ENCODE results near the gene LIG3. TPM values are rescaled to one million over a fixed set of nuclear protein-coding genes. Genes with fewer than 3 reads are reported as not detected.

Gene LIG3
- total RNA-seq, 1 donor from 2014 or later = 24.5 TPM

- H3K4me1 ChIP-seq = no peaks in the 10 kb centered on the region
- H3K27me3 ChIP-seq = no peaks in the 10 kb centered on the region
- no peak for TF ChIP-seq CTCF (IDR thresholded peaks at IDR 0.05)
- DNase-seq (ENCODE audit: low spot score in 2 of 2) = no peak
- H3K36me3 ChIP-seq = no peaks in the 10 kb centered on the region
- no peak overlapping the region for H3K27ac ChIP-seq
- H3K4me3 ChIP-seq = no peak overlapping the region
- H3K9me3 ChIP-seq = no peaks in the 10 kb centered on the region
- intact Hi-C loops (cut with DNase I) = no loop called here
These were observed 65.9 kb downstream of the LIG3 start for GRCh38 chr17:35046245-35046644.

GRCh38 chr17:35046740-35047283 is 66.5 kb downstream of the LIG3 start:
- intact Hi-C loops (cut with DNase I) = no loop called here
- no peaks in the 10 kb centered on the region for H3K9me3 ChIP-seq
- no peak overlapping the region for H3K27ac ChIP-seq
- no peak for TF ChIP-seq CTCF (IDR thresholded peaks at IDR 0.05)
- DNase-seq (ENCODE audit: low spot score in 2 of 2) = no peak
- no peaks in the 10 kb centered on the region for H3K36me3 ChIP-seq
- H3K4me1 ChIP-seq = no peaks in the 10 kb centered on the region
- no peaks in the 10 kb centered on the region for H3K27me3 ChIP-seq
- no peak overlapping the region for H3K4me3 ChIP-seq

- no peak overlapping the region for H3K4me3 ChIP-seq
- TF ChIP-seq CTCF (IDR thresholded peaks at IDR 0.05) = no peak
- no peak overlapping the region for H3K27ac ChIP-seq
- no peaks in the 10 kb centered on the region for H3K4me1 ChIP-seq
- intact Hi-C loops (cut with DNase I) = no loop called here
- DNase-seq (ENCODE audit: low spot score in 2 of 2) = no peak
- H3K9me3 ChIP-seq = no peaks in the 10 kb centered on the region
- H3K36me3 ChIP-seq = no peaks in the 10 kb centered on the region
- no peaks in the 10 kb centered on the region for H3K27me3 ChIP-seq
These were observed 68.5 kb downstream of the LIG3 start for GRCh38 chr17:35048685-35049379.

GRCh38 chr17:35050170-35050569 is 69.9 kb downstream of the LIG3 start:
- no peak for TF ChIP-seq CTCF (IDR thresholded peaks at IDR 0.05)
- no peak for DNase-seq (ENCODE audit: low spot score in 2 of 2)
- intact Hi-C loops (cut with DNase I) = no loop called here
- H3K9me3 ChIP-seq = no peaks in the 10 kb centered on the region
- no peak overlapping the region for H3K27ac ChIP-seq
- no peaks in the 10 kb centered on the region for H3K4me1 ChIP-seq
- no peaks in the 10 kb centered on the region for H3K36me3 ChIP-seq
- H3K4me3 ChIP-seq = no peak overlapping the region
- H3K27me3 ChIP-seq = no peaks in the 10 kb centered on the region

- H3K27ac ChIP-seq = peak overlapping the region; percentile 27 to 52
- H3K4me3 ChIP-seq = no peak overlapping the region
- TF ChIP-seq CTCF (IDR thresholded peaks at IDR 0.05) = no peak
- H3K4me1 ChIP-seq = no peaks in the 10 kb centered on the region
- no peaks in the 10 kb centered on the region for H3K9me3 ChIP-seq
- no peaks in the 10 kb centered on the region for H3K27me3 ChIP-seq
- H3K36me3 ChIP-seq = no peaks in the 10 kb centered on the region
- intact Hi-C loops (cut with DNase I) = no loop called here
- no peak for DNase-seq (ENCODE audit: low spot score in 2 of 2)
These were observed 70.9 kb downstream of the LIG3 start for GRCh38 chr17:35051183-35051578.
